Activated CD8-positive, alpha-beta memory T cell treated with anti-CD3 and anti-CD28 coated beads, Interleukin-2, amount 50 U/mL, for 24 hours (primary cell): ENCODE data around the gene ACTN1.

ENCODE experiments used
- DNase-seq: peaks from one replicate; pipeline ENCODE4 v3.0.0-alpha.2; 2020; ENCODE audit errors: extremely low read depth

Gene ACTN1

GRCh38 chr14:68936476-68936875 lies 42.6 kb downstream of the ACTN1 start:
- DNase-seq = no peak

GRCh38 chr14:68935761-68936214 lies 43.3 kb downstream of the ACTN1 start:
- no peak for DNase-seq

- DNase-seq = no peak
These were observed 45.0 kb downstream of the ACTN1 start for GRCh38 chr14:68934066-68934465.

DNA sequence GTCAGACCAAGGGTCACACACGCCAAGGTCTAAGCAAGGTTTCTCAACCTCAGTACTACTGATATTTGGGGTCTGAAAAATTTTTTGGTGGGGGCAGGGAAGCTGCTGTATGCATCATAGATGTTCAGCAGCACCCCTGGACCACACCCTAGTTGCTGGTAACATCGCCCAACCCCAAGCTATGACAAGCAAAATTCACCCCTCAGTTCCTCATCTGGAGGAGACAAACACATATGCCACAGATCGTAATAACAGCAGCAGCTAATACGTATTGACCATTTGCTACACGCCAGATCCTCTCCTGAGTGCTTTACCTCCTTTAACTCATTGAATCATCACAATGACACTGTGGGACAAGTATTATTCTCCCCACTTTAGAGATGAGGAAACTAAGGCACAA lies 46.4 kb downstream of the ACTN1 start:
- no peak for DNase-seq

DNA sequence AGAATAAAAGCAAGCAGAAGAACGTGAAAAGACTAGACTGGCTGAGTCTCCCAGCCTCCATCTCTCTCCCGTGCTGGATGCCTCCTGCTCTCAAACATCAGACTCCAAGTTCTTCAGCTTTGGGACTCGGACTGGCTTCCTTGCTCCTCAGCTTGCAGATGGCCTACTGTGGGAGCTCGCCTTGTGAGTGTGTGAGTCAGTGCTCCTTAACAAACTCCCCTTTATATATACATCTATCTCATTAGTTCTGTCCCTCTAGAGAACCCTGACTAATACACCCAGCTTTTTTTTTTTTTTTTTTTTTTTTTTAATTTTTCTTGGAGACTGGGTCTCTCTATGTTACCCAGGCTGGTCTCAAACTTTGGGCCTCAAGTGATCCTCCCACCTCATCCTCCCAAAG lies 46.9 kb downstream of the ACTN1 start:
- no peak for DNase-seq

GRCh38 chr14:68931474-68932051 lies 47.5 kb downstream of the ACTN1 start:
- no peak for DNase-seq

GRCh38 chr14:68931063-68931462 lies 48.0 kb downstream of the ACTN1 start:
- DNase-seq = no peak

- no peak for DNase-seq
These were observed 49.3 kb downstream of the ACTN1 start for GRCh38 chr14:68929623-68930307.

DNA sequence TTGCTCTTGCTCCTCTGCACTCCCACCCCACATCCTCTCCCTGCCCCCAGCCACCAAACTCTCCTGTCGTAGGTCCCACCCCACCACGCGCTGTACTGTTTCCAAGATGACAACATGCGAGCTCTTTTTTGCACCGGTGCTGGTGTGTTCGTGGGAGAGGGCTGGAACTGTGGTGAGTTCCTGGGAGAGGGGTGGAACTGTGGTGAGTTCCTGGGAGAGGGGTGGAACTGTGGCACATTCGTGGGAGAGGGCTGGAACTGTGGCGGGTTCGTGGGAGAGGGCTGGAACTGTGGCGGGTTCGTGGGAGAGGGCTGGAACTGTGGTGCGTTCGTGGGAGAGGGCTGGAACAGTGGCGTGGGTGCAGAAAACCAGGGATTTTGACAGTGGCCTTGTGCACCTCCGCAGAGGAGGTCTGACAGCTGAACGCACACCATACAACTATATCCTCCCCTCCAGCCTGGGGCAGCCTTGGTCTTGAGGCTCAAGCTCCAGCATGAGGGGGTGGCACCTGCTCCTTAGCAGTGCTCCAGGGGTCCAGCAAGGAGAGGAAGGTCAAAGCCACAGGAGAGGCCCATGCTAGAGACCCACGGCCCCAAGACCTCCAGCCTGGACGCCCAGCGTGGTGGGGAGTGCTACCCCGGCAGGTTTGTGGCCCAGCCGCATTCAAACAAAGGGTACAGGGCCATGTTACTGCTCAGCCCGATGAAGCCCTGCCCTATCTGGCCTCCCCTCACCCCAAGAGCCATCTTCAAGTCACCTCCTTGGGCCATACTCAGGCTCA lies 50.1 kb downstream of the ACTN1 start:
- DNase-seq = no peak

DNA sequence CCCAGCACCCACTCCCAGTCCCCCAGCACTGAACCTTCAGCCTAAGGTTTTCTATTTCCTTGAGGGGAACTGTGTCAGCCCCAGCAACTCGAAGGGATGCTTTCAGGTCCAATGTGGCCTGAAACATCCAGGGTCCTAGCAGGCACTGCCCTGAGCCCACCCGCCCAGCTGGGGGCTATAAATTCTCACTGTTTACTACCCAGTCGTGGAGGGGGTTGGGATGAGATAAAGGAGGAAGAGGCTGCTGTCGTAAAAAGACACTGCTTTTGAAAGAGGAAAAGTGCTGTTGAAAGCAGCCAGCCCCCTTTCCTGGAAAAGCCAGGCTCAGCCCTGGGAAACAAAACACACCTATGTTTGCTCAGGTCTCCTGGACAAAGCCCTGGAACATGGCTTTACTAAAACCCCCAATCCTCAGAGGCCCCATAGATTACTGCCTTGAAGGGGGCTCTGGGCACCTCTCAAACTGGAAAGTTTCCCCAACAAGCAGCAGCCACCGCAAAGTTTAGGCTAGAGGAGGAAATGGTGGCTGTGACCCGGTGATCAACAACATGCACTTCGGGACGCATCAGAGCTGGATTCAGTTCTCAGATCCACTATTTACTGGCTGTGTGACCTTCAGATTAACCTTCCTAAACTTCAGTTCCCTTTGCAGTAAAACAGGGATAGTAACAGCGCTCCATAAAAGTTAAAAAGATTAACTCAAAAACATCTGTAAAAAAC lies 51.0 kb downstream of the ACTN1 start:
- DNase-seq = no peak

DNA sequence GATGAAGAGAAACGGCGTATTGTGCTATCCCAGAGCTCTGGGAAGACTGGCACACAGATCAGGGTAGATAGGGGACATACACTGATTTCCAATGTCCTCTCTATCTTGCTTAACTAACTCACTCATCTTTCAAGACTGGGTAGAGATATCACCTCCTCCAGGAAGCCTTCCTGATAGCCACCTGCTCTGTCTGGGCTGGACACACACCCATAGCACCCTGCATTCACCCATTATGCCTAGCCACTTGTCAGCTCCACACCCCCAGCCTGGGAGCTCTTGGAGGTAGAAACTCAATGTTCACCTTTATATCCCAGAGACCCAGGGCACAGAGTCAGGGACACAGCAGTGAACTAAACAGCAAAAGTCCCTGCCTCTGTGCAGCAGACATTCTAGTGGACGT lies 52.0 kb downstream of the ACTN1 start:
- no peak for DNase-seq

DNA sequence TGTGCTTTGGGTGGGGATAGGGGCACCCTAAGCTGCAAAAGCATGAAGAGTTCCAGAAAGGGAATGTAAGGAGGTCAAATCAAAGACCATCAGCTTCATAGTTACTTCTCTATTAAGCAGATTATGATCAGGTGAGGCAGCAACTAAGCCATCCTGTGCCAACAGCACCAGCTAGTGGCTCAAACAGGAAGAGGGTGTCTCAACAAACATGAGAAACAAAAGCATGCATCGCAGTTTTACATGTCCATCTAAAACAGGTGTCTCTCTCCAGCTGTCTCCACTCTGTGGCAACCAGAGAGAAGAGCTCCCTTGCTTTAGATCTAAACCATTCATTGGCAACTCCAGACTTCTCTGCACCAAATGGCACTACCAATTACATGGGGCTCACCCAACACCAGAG lies 52.9 kb downstream of the ACTN1 start:
- DNase-seq = no peak

GRCh38 chr14:68925373-68925772 lies 53.7 kb downstream of the ACTN1 start:
- DNase-seq = no peak

DNA sequence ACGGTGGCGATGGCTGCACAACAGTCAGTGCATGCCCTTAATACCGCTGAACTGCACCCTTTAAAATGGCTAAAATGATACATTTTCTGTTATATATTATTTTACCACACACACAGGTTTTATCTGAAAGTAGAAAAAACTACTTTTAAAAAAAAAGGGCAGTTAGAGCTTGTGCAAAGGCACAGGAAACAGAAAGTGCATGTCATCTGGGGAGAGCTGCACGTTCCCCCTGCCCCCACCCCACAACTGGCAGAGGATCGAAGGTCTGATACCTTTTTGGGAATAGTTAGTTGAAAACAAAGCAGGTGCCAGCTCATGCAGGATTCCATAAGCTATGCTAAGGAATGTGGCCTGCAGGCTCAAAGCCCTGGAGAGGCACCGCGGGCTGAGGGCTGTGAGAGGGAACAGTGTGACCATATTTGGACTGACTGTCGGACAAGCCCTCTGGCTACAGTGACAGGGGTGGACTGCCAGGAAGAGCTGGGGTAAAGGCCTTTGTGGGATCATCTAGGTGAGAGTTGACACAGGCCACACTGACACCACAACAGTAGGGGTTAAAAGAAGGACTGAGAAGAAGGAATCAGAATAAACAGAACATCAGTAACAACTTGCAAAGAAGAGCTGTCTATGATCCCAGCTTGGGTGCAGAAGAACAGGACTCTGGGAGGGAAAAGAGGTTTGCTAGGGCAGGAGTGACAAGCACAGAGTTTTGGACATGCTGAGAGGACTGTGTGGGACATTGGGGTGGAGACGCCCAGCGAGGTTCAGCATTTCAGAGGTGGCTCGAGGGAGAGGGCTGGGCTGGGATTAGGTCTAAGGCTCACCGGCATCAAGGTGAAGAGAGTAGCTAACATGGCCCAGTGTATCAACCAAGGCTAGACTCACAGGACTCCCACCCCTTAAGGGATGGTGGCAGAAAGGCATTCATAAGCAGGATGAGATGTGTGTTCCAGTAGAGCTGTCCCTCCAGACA lies 54.6 kb downstream of the ACTN1 start:
- no peak for DNase-seq

GRCh38 chr14:68922886-68923285 lies 56.2 kb downstream of the ACTN1 start:
- DNase-seq = no peak

GRCh38 chr14:68922201-68922621 lies 56.9 kb downstream of the ACTN1 start:
- DNase-seq = no peak

GRCh38 chr14:68921666-68922065 lies 57.4 kb downstream of the ACTN1 start:
- DNase-seq = no peak

DNA sequence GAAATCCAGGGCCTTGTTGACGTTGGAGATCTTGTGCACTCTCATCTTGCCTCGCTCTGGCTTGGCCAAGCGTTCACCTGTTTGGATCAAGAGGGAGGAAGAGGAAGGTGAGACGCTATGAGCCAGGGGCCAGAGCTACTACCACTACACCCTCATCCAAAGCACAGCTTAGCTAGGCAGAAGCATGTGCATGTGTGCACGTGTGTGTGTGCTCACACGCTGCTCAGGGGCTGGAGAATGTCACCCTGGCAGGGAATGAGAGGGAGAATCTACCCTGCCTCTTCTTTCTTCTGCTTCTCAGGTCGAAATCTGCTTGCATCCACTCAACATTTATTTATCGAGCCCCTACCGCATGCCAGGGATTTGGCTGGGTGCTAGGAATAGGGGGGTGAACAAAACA lies 58.1 kb downstream of the ACTN1 start:
- no peak for DNase-seq

GRCh38 chr14:68919129-68919927 lies 59.8 kb downstream of the ACTN1 start:
- no peak for DNase-seq

- no peak for DNase-seq
These were observed 60.5 kb downstream of the ACTN1 start for GRCh38 chr14:68918612-68919011.
